Vagina (tissue), 2 donors: Measurements from ENCODE around the gene PSMD14.

ENCODE experiments used
- POLR2AphosphoS5 ChIP-seq, 2 donors: sonication (generic); formaldehyde crosslinking; IDR thresholded peaks; one replicate each; pipeline ENCODE4 v1.9.0; 2017; ENCODE audit warnings: antibody characterized with exemption in 2 of 2, mild to moderate bottlenecking in 2 of 2, low read depth in 1 of 2; ENCODE audit not compliant: insufficient read depth in 1 of 2
- TF ChIP-seq, protein P1 (sequence below), 3 experiments: fragments of 450-650 bp in 2 of 3; fragments of 200-600 bp in 1 of 3; sonication (generic) in 1 of 3; IDR thresholded peaks; one replicate each; pipeline ENCODE4 v1.5.1; 2017 to 2019; ENCODE audit warnings: antibody characterized with exemption in 3 of 3, mild to moderate bottlenecking in 2 of 3, moderate library complexity in 2 of 3

DNA sequence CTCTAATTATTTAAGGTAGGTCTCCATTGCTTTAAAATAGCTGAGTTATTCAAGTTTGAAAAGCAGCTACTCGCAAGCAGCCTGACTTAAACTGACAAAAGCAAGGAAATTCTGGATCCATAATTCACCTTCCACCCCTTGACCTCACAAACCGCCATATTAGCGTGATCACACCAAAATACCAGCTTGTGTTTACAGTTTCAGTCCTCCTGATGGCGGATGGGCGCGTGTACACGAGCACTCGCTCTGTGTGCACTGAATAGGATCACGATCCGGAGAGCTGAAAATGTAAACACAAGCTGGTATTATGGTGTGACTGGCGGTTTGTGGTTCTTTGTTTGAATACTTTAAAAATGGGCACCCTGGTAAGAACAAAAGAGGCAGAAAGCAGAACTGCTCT lies 42.4 kb upstream of the PSMD14 start:
- TF ChIP-seq, protein P1, sequence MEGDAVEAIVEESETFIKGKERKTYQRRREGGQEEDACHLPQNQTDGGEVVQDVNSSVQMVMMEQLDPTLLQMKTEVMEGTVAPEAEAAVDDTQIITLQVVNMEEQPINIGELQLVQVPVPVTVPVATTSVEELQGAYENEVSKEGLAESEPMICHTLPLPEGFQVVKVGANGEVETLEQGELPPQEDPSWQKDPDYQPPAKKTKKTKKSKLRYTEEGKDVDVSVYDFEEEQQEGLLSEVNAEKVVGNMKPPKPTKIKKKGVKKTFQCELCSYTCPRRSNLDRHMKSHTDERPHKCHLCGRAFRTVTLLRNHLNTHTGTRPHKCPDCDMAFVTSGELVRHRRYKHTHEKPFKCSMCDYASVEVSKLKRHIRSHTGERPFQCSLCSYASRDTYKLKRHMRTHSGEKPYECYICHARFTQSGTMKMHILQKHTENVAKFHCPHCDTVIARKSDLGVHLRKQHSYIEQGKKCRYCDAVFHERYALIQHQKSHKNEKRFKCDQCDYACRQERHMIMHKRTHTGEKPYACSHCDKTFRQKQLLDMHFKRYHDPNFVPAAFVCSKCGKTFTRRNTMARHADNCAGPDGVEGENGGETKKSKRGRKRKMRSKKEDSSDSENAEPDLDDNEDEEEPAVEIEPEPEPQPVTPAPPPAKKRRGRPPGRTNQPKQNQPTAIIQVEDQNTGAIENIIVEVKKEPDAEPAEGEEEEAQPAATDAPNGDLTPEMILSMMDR (IDR thresholded peaks at IDR 0.05), result no peak
- no peak for TF ChIP-seq POLR2AphosphoS5 (IDR thresholded peaks at IDR 0.05; ENCODE audit: insufficient read depth in 1 of 2, low read depth in 1 of 2)
